Naive B cell (primary cell): ENCODE data around the gene UBR3. TPM values are rescaled to one million over a fixed set of nuclear protein-coding genes. Genes with fewer than 3 reads are reported as not detected.
A peak's percentile ranks its signal among the peaks of the same experiment; 100 is the strongest.

Source experiments
- ATAC-seq, 2 donors: fragments of 150-1000 bp; cut with Tn5 transposase; 2 replicates each; pipeline ENCODE4 v1.10.0; 2021; ENCODE audit warnings: low read depth in 2 of 2, mild to moderate bottlenecking in 2 of 2, moderate library complexity in 2 of 2
- DNase-seq: peaks from one replicate; pipeline ENCODE4 v3.0.0; 2022
- H3K27ac Mint-ChIP-seq, 6 donors: one replicate each; pipeline ENCODE4 v1.8.0; 2020 to 2022; ENCODE audit warnings: mild to moderate bottlenecking in 6 of 6, mixed read lengths in 6 of 6, moderate library complexity in 5 of 6, inconsistent platforms in 2 of 6
- H3K27me3 Mint-ChIP-seq, 3 donors: one replicate each; pipeline ENCODE4 v1.8.0; 2021 to 2022; ENCODE audit warnings: mixed read lengths in 3 of 3, mild to moderate bottlenecking in 1 of 3
- H3K36me3 Mint-ChIP-seq, 2 donors: one replicate each; pipeline ENCODE4 v1.8.0; 2020 to 2022; ENCODE audit warnings: mixed read lengths in 2 of 2, inconsistent platforms in 1 of 2, mild to moderate bottlenecking in 1 of 2
- H3K4me1 Mint-ChIP-seq, 3 donors: one replicate each; pipeline ENCODE4 v1.8.0; 2020 to 2022; ENCODE audit warnings: mixed read lengths in 3 of 3, inconsistent platforms in 1 of 3, mild to moderate bottlenecking in 1 of 3, moderate library complexity in 1 of 3
- H3K4me3 Mint-ChIP-seq, 8 donors: one replicate each; pipeline ENCODE4 v1.8.0; 2020 to 2022; ENCODE audit warnings: mild to moderate bottlenecking in 8 of 8, mixed read lengths in 8 of 8, moderate library complexity in 8 of 8, inconsistent platforms in 2 of 8
- H3K9me3 Mint-ChIP-seq, 7 donors: one replicate each; pipeline ENCODE4 v1.8.0; 2020 to 2022; ENCODE audit warnings: mixed read lengths in 7 of 7, mild to moderate bottlenecking in 5 of 7, inconsistent platforms in 2 of 7, moderate library complexity in 1 of 7
- polyA plus RNA-seq, 6 donors: library from polyadenylated mRNA; unstranded; fragments of 300-500 nt; fragmentation: Illumina TruSeq; gene quantifications; one replicate each; pipeline ENCODE4 v1.2.3, GENCODE V29; 2021; ENCODE audit warnings: low read depth in 6 of 6

UBR3 gene, protein sequence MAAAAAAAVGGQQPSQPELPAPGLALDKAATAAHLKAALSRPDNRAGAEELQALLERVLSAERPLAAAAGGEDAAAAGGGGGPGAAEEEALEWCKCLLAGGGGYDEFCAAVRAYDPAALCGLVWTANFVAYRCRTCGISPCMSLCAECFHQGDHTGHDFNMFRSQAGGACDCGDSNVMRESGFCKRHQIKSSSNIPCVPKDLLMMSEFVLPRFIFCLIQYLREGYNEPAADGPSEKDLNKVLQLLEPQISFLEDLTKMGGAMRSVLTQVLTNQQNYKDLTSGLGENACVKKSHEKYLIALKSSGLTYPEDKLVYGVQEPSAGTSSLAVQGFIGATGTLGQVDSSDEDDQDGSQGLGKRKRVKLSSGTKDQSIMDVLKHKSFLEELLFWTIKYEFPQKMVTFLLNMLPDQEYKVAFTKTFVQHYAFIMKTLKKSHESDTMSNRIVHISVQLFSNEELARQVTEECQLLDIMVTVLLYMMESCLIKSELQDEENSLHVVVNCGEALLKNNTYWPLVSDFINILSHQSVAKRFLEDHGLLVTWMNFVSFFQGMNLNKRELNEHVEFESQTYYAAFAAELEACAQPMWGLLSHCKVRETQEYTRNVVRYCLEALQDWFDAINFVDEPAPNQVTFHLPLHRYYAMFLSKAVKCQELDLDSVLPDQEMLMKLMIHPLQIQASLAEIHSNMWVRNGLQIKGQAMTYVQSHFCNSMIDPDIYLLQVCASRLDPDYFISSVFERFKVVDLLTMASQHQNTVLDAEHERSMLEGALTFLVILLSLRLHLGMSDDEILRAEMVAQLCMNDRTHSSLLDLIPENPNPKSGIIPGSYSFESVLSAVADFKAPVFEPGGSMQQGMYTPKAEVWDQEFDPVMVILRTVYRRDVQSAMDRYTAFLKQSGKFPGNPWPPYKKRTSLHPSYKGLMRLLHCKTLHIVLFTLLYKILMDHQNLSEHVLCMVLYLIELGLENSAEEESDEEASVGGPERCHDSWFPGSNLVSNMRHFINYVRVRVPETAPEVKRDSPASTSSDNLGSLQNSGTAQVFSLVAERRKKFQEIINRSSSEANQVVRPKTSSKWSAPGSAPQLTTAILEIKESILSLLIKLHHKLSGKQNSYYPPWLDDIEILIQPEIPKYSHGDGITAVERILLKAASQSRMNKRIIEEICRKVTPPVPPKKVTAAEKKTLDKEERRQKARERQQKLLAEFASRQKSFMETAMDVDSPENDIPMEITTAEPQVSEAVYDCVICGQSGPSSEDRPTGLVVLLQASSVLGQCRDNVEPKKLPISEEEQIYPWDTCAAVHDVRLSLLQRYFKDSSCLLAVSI (N-terminal part only)
- 10 to 100 TPM in 1 of 6 donors, 1 to 10 TPM in 5; 6.1 to 11.9 (median 7.1) TPM for polyA plus RNA-seq

GRCh38 chr2:169827272-169828140 lies at the start of gene UBR3:
Gene UBR3, plus strand, starts transcription at chr2:169827454. Its CDS starts 54 bp downstream, at chr2:169827508.
- ATAC-seq, result peak; percentile 84 to 87
- Mint-ChIP-seq H3K27ac (peak within 1 kb of the TSS; percentile 80 to 94 (median 90)), H3K36me3 (no peaks in the 10 kb centered on the region), H3K4me1 (peaks cover 38 to 62% (median 54%) of the 10 kb centered on the region in 3 donors), H3K9me3 (no peaks in the 10 kb centered on the region), H3K27me3 (no peaks in the 10 kb centered on the region), H3K4me3 (peak within 1 kb of the TSS; percentile 87 to 99 (median 95))
- peak; percentile 90 for DNase-seq

GRCh38 chr2:169778446-169778845 lies 48.8 kb upstream of the UBR3 start:
- peak overlapping the region in 3 of 6 donors; percentile 22 to 56 (median 35) for H3K27ac Mint-ChIP-seq
- ATAC-seq (no peak), DNase-seq (no peak)
- peaks cover 0 to 5% (median 4%) of the 10 kb centered on the region in 3 donors for H3K27me3 Mint-ChIP-seq
- H3K36me3 Mint-ChIP-seq, result no peaks in the 10 kb centered on the region
- H3K9me3 Mint-ChIP-seq, result peaks cover 0 to 1% (median 0%) of the 10 kb centered on the region in 7 donors
- H3K4me1 Mint-ChIP-seq, result no peaks in the 10 kb centered on the region
- no peak overlapping the region for H3K4me3 Mint-ChIP-seq

GRCh38 chr2:169781249-169782013 lies 45.8 kb upstream of the UBR3 start:
- H3K27me3 Mint-ChIP-seq, result peaks cover 0 to 5% (median 4%) of the 10 kb centered on the region in 3 donors
- H3K4me1 Mint-ChIP-seq, result no peaks in the 10 kb centered on the region
- no peaks in the 10 kb centered on the region for H3K36me3 Mint-ChIP-seq
- H3K4me3 Mint-ChIP-seq, result no peak overlapping the region
- peaks cover 0 to 1% (median 0%) of the 10 kb centered on the region in 7 donors for H3K9me3 Mint-ChIP-seq
- DNase-seq (no peak), ATAC-seq (no peak)
- no peak overlapping the region for H3K27ac Mint-ChIP-seq

GRCh38 chr2:169782513-169782912 lies 44.7 kb upstream of the UBR3 start:
- H3K27ac Mint-ChIP-seq, result no peak overlapping the region
- H3K4me1 Mint-ChIP-seq, result no peaks in the 10 kb centered on the region
- no peaks in the 10 kb centered on the region for H3K36me3 Mint-ChIP-seq
- H3K9me3 Mint-ChIP-seq, result peaks cover 0 to 1% (median 0%) of the 10 kb centered on the region in 7 donors
- DNase-seq (no peak), ATAC-seq (no peak)
- H3K27me3 Mint-ChIP-seq, result peaks cover 0 to 5% (median 4%) of the 10 kb centered on the region in 3 donors
- no peak overlapping the region for H3K4me3 Mint-ChIP-seq

GRCh38 chr2:169790581-169790980 lies 36.7 kb upstream of the UBR3 start:
- H3K4me1 Mint-ChIP-seq, result peaks cover 3 to 7% (median 6%) of the 10 kb centered on the region in 3 donors
- H3K27me3 Mint-ChIP-seq, result peaks cover 17 to 22% (median 17%) of the 10 kb centered on the region in 3 donors
- no peak for DNase-seq
- H3K27ac Mint-ChIP-seq, result no peak overlapping the region
- H3K9me3 Mint-ChIP-seq, result no peaks in the 10 kb centered on the region
- ATAC-seq, result no peak
- no peaks in the 10 kb centered on the region for H3K36me3 Mint-ChIP-seq
- peak overlapping the region in 2 of 8 donors; percentile 25 to 30 for H3K4me3 Mint-ChIP-seq

- H3K9me3 Mint-ChIP-seq, result no peaks in the 10 kb centered on the region
- H3K4me1 Mint-ChIP-seq, result peaks cover 9 to 17% (median 14%) of the 10 kb centered on the region in 3 donors
- DNase-seq (no peak), ATAC-seq (no peak)
- H3K36me3 Mint-ChIP-seq, result no peaks in the 10 kb centered on the region
- H3K4me3 Mint-ChIP-seq, result no peak overlapping the region
- peaks cover 4 to 6% (median 6%) of the 10 kb centered on the region in 3 donors for H3K27me3 Mint-ChIP-seq
- no peak overlapping the region for H3K27ac Mint-ChIP-seq
These were observed 32.1 kb upstream of the UBR3 start for GRCh38 chr2:169795181-169795580.

GRCh38 chr2:169796441-169796840 lies 30.8 kb upstream of the UBR3 start:
- H3K27me3 Mint-ChIP-seq, result peaks cover 4 to 6% (median 6%) of the 10 kb centered on the region in 3 donors

DNA sequence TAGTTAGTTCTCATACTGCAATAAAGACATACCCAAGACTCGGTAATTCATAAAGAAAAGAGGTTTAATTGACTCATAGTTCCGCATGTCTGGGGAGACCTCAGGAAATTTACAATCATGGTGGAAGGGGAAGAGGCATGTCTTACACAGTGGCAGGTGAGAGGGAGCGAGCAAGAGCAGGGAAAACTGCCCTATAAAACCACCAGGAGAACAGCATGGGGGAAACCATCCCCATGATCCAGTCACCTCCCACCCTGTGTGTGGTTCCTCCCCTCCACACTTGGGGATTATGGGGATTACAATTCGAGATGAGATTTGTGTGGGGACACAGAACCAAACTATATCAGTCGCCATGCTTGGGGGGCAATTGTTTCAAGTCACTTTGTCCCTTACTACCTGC lies 29.7 kb upstream of the UBR3 start:
- DNase-seq (no peak), ATAC-seq (no peak)
- H3K4me3 Mint-ChIP-seq, result peak overlapping the region in 7 of 8 donors; percentile 35 to 93 (median 74)
- no peaks in the 10 kb centered on the region for H3K9me3 Mint-ChIP-seq
- H3K36me3 Mint-ChIP-seq, result no peaks in the 10 kb centered on the region
- peaks cover 14 to 27% (median 15%) of the 10 kb centered on the region in 3 donors for H3K4me1 Mint-ChIP-seq
- peak overlapping the region in 4 of 6 donors; percentile 22 to 94 (median 66) for H3K27ac Mint-ChIP-seq
- peaks cover 0 to 6% (median 4%) of the 10 kb centered on the region in 3 donors for H3K27me3 Mint-ChIP-seq

More at GRCh38 chr2:169796441-169796840, 30.8 kb upstream of the UBR3 start:
- ATAC-seq (no peak), DNase-seq (no peak)
- no peaks in the 10 kb centered on the region for H3K9me3 Mint-ChIP-seq
- peak overlapping the region in 3 of 6 donors; percentile 16 to 49 (median 47) for H3K27ac Mint-ChIP-seq
- peak overlapping the region in 4 of 8 donors; percentile 2 to 65 (median 46) for H3K4me3 Mint-ChIP-seq
- no peaks in the 10 kb centered on the region for H3K36me3 Mint-ChIP-seq
- H3K4me1 Mint-ChIP-seq, result peaks cover 14 to 19% (median 15%) of the 10 kb centered on the region in 3 donors

DNA sequence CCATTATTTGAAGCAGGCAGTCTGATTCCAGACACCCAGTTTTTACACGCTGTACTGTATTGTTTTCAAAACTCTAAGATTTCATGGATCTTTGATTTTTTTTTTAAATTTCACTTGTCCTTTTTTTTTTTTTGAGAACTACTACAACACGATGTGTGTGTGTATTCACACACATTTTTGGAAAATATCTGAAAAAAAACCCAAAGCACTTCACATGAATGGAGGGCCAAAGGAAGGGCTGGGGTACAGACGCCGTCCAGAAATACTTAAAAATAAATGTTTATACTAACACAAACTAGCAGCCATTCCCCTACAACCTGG lies 28.9 kb upstream of the UBR3 start:
- H3K27ac Mint-ChIP-seq, result peak overlapping the region; percentile 72 to 97 (median 94)
- H3K27me3 Mint-ChIP-seq, result peaks cover 0 to 6% (median 4%) of the 10 kb centered on the region in 3 donors
- DNase-seq (no peak), ATAC-seq (no peak)
- no peaks in the 10 kb centered on the region for H3K36me3 Mint-ChIP-seq
- no peaks in the 10 kb centered on the region for H3K9me3 Mint-ChIP-seq
- peak overlapping the region; percentile 86 to 98 (median 92) for H3K4me3 Mint-ChIP-seq
- H3K4me1 Mint-ChIP-seq, result peaks cover 14 to 27% (median 15%) of the 10 kb centered on the region in 3 donors

DNA sequence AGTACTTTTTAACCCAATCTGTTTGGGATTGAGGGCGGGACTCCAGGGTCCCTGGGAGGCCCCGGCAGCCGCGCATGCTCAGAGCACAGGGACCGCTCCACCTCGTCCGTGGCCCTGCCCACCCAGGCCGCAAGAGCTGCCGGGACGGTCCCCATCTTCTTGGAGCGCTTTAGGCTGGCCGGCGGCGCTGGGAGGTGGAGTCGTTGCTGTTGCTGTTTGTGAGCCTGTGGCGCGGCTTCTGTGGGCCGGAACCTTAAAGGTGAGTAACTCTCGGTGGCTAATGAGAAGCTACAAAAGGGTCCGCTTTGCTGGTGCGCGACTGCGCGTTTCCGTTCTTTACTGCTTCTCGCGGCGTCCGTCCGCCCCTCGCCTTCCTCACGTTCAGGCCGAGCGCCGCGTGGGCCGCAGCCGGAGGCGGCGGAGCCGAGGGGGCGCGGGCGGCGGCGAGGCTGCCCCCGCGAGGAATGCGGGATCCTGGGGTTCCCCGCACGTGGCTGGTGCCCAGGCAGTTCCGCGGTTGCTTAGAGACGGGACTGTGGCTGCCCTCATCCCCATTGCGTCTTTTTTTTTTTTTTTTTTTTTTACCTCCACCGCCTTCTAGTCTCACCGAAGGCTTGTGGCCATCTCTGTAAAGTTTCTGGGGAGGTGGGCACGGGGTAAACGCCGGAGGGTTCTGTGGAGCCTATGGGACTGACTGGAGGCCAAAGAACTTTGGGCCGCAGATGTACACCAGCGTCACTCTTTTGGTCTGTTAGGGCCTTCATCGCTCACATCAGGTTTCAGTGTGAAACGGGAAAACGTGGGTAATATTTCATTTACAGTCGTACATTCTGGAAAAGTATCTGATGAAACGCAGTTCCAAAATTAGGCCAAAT lies 28.3 kb upstream of the UBR3 start, which contains the start of gene SSB:
Gene SSB (plus strand): TSS at position 154 of the 875 bp plus-strand sequence. CDS start 2,090 bp downstream, outside the sequence.
- DNase-seq, result peak; percentile 91
- Mint-ChIP-seq H3K36me3 (no peaks in the 10 kb centered on the region), H3K27ac (peak within 1 kb of the TSS; percentile 94 to 98 (median 96)), H3K9me3 (no peaks in the 10 kb centered on the region), H3K27me3 (peaks cover 0 to 6% (median 4%) of the 10 kb centered on the region in 3 donors), H3K4me3 (peak within 1 kb of the TSS; percentile 86 to 98 (median 93)), H3K4me1 (peaks cover 14 to 27% (median 15%) of the 10 kb centered on the region in 3 donors)
- peak; percentile 90 to 92 for ATAC-seq
